A549 (cell line): ENCODE data around the gene TNIP3.

Source experiments
- FOSL2 ChIP-seq, 2 experiments: fragments of 450-650 bp in 1 of 2; fragments of >200 bp in 1 of 2; sonication (Bioruptor Twin) in 1 of 2; formaldehyde crosslinking; IDR thresholded peaks; 2 replicates each; pipeline versions ENCODE4 v1.5.0 to v1.6.1; 2016 to 2020; ENCODE audit warnings: mild to moderate bottlenecking in 1 of 2, moderate library complexity in 1 of 2
- JUN ChIP-seq, 2 experiments: fragments of >200 bp; sonication (Bioruptor Twin); formaldehyde crosslinking; IDR thresholded peaks; 2 replicates in 1 of 2; 3 replicates in 1 of 2; pipeline ENCODE4 v1.6.1; 2016 to 2017
- ZFP36 ChIP-seq: fragments of 450-650 bp; IDR thresholded peaks from 2 replicates; pipeline ENCODE4 v1.6.1; 2014; ENCODE audit warnings: borderline replicate concordance; ENCODE audit not compliant: partially characterized antibody
- TF ChIP-seq, protein P1 (sequence below): fragments of >200 bp; sonication (Bioruptor Twin); formaldehyde crosslinking; IDR thresholded peaks from 3 replicates; pipeline ENCODE4 v1.5.1; 2016

DNA sequence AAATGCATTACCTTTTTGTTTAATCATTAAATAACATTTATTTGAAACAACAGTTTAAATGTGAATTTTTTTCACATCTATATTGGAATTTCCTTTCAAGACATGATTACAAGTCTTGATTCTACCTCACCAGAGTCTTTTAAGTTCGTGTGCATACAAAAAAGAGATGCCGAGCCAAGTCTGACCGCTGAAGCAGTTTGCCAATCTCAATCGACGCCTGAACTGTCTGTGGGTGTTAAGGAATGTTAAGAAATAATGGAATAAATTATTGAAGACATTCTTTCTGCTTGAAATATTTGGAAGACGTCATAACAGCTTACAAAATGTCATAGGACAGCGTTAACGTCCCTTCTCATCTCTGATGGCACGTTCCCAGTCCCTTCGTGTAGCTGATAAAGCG is 27.9 kb upstream of the TNIP3 start:
- TF ChIP-seq, protein P1, sequence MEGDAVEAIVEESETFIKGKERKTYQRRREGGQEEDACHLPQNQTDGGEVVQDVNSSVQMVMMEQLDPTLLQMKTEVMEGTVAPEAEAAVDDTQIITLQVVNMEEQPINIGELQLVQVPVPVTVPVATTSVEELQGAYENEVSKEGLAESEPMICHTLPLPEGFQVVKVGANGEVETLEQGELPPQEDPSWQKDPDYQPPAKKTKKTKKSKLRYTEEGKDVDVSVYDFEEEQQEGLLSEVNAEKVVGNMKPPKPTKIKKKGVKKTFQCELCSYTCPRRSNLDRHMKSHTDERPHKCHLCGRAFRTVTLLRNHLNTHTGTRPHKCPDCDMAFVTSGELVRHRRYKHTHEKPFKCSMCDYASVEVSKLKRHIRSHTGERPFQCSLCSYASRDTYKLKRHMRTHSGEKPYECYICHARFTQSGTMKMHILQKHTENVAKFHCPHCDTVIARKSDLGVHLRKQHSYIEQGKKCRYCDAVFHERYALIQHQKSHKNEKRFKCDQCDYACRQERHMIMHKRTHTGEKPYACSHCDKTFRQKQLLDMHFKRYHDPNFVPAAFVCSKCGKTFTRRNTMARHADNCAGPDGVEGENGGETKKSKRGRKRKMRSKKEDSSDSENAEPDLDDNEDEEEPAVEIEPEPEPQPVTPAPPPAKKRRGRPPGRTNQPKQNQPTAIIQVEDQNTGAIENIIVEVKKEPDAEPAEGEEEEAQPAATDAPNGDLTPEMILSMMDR, result no peak
- TF ChIP-seq JUN (IDR thresholded peaks at IDR 0.05) (no peak), ZFP36 (no peak), FOSL2 (IDR thresholded peaks at IDR 0.05) (no peak), FOSL2 (CRISPR knock-in tag; IDR thresholded peaks at IDR 0.05) (no peak)
